SK-N-MC (cell line): ENCODE data around the gene CT47A1.

ENCODE experiments used
- EZH2 ChIP-seq: fragments of 200-600 bp; sonication (generic); IDR thresholded peaks from one replicate; pipeline ENCODE4 v1.6.1; 2017; ENCODE audit warnings: antibody characterized with exemption
- FOXP2 ChIP-seq: optimal IDR thresholded peaks from 2 replicates; pipeline ENCODE3; 2011; ENCODE audit warnings: mild to moderate bottlenecking, moderate library complexity; ENCODE audit not compliant: insufficient read depth; ENCODE audit errors: extremely low read length, control extremely low read depth
- POLR2AphosphoS5 ChIP-seq: IDR thresholded peaks from 2 replicates; pipeline ENCODE4 v1.6.1; 2012; ENCODE audit warnings: mild to moderate bottlenecking, low read depth, low read length, borderline replicate concordance

GRCh38 chrX:121014826-121015225 lies 29.3 kb upstream of the CT47A1 start:
- TF ChIP-seq POLR2AphosphoS5 (no peak), EZH2 (no peak), FOXP2 (no peak)
